ENCODE measurements around the gene MYCN.

- TF ChIP-seq, protein P1, sequence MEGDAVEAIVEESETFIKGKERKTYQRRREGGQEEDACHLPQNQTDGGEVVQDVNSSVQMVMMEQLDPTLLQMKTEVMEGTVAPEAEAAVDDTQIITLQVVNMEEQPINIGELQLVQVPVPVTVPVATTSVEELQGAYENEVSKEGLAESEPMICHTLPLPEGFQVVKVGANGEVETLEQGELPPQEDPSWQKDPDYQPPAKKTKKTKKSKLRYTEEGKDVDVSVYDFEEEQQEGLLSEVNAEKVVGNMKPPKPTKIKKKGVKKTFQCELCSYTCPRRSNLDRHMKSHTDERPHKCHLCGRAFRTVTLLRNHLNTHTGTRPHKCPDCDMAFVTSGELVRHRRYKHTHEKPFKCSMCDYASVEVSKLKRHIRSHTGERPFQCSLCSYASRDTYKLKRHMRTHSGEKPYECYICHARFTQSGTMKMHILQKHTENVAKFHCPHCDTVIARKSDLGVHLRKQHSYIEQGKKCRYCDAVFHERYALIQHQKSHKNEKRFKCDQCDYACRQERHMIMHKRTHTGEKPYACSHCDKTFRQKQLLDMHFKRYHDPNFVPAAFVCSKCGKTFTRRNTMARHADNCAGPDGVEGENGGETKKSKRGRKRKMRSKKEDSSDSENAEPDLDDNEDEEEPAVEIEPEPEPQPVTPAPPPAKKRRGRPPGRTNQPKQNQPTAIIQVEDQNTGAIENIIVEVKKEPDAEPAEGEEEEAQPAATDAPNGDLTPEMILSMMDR (IDR thresholded peaks at IDR 0.05; ENCODE audit: insufficient read depth, low read length, poor library complexity, severe bottlenecking), result no peak
- no peak for TF ChIP-seq EZH2phosphoT487 (conservative IDR thresholded peaks at IDR 0.05; ENCODE audit: low read length)
Observed at GRCh38 chr2:15979051-15979758, 38.9 kb downstream of the MYCN start.
